GM19240 (cell line): ENCODE measurements around the gene ASTN2.

Source experiments
- DNase-seq: peaks from one replicate; pipeline ENCODE4 v3.0.0; 2011; ENCODE audit warnings: low spot score; ENCODE audit not compliant: insufficient read length

The ASTN2 gene, protein sequence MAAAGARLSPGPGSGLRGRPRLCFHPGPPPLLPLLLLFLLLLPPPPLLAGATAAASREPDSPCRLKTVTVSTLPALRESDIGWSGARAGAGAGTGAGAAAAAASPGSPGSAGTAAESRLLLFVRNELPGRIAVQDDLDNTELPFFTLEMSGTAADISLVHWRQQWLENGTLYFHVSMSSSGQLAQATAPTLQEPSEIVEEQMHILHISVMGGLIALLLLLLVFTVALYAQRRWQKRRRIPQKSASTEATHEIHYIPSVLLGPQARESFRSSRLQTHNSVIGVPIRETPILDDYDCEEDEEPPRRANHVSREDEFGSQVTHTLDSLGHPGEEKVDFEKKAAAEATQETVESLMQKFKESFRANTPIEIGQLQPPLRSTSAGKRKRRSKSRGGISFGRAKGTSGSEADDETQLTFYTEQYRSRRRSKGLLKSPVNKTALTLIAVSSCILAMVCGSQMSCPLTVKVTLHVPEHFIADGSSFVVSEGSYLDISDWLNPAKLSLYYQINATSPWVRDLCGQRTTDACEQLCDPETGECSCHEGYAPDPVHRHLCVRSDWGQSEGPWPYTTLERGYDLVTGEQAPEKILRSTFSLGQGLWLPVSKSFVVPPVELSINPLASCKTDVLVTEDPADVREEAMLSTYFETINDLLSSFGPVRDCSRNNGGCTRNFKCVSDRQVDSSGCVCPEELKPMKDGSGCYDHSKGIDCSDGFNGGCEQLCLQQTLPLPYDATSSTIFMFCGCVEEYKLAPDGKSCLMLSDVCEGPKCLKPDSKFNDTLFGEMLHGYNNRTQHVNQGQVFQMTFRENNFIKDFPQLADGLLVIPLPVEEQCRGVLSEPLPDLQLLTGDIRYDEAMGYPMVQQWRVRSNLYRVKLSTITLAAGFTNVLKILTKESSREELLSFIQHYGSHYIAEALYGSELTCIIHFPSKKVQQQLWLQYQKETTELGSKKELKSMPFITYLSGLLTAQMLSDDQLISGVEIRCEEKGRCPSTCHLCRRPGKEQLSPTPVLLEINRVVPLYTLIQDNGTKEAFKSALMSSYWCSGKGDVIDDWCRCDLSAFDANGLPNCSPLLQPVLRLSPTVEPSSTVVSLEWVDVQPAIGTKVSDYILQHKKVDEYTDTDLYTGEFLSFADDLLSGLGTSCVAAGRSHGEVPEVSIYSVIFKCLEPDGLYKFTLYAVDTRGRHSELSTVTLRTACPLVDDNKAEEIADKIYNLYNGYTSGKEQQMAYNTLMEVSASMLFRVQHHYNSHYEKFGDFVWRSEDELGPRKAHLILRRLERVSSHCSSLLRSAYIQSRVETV (N-terminal part only)

DNA sequence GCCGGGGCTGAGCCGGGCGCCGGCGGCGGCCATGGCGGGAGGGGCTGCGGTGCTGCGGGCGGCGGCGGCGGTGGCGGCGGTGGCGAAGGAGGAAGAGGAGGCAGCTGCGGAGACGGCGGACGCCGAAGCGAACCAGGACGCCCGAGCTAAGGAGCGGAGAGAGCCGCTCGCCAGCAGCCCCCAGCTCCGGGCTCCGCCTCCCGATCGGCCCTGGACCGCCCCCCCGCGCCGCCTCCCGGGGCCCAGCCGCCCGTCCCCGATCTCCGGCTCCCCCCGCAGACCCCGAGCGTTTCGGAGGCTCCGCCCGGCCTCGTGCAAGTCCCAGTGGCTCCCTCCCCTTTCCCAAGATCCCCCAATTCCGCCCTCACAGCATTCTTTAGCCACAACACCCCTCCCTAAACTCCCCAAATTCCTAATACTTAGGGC is at the start of gene ASTN2:
Gene ASTN2, minus strand, starts transcription at position 152 of the 426 bp plus-strand sequence. Its CDS starts 119 bp downstream, at position 33.
- no peak for DNase-seq

DNA sequence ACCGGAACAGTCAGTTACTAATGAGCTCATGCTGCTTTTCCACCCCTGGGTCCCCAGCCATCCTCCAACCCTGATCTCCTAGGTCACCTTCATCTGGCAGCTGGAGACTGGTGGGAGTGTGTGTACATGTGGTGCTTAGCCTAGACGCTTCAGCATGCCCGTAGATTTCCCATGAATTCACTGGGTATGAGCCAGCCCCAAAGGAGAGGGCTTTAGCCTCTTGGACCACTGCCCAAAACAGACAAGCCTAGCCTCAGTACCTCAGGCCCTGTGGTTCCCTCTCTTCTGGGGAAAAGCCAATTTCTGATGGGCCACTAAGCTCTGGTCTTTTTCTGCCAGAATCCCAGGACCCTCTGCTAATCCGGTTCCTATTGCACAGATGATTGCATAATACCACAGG is 48.0 kb upstream of the ASTN2 start:
- DNase-seq = no peak

DNA sequence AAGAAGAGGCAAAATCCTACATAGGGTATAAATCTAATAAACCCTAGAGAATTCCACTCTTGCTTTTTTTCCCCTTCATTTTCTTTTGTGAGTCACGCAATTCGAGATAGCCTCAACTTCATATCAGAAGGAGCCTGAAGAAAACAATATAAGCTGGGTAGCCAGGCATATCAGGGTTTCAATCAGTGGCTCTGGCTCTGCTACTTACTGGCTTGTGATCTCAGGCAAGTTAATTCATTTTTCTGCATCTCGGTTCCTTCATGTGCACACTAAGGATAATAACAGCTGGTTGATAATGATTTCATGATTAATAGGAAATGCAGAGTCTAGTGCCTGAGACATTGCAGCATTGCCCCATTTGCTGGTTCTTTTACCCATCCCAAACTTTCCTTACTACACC is 46.5 kb upstream of the ASTN2 start:
- DNase-seq = no peak

DNA sequence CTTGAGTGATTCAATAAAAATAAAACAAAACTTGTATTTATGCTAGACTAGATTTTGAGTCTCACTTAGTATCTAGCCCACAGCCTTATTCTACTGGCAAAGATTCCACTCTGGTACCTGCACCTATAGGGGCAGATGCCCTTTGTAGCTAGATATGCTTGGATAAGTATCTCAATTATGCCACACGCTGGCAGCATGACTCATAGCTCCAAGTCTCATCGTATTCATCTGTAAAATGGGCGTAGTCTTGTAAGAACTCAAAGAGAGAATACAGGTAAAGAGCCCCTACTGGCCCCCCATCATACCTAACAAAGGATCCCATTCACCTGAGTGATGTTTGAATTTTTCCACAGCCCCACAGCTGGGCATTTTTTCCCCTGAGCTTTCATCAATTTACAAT is 45.9 kb upstream of the ASTN2 start:
- DNase-seq = no peak

DNA sequence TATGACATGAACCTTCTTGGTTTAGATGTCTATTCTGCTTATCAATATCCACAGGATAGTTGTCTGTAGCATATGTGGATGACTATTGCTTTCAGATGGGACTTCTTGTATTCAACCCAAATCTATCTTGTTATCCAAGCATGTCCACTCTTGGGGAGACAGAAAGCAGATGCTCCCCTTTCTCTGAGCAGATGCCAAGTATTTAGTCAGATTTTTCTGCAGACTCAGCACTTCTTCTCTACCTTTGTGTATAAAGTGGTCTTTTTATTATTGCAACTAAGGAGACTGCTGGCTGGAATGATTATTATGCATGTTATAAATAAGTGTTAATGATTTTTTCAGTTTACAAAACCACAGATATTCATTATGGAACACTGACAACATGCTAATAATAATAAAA is 45.1 kb upstream of the ASTN2 start:
- no peak for DNase-seq

DNA sequence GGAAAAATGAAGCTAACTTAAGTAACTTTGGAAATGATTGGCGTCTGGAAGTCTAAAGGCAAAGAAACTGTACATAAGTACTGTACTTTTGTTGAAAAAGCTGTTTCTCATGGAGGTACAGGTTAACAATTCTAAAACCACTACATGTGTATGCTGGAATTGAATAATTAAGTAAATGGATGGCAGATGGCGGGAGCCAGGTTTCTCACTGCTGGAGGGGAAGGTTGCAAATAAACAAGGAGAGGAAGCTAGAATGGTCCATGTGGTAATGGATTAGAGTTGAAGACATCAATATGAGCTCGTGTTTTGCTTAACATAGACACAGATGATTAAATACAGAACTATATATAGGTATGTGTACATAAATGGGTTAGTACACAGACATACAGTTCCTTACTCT is 43.2 kb upstream of the ASTN2 start:
- no peak for DNase-seq

DNA sequence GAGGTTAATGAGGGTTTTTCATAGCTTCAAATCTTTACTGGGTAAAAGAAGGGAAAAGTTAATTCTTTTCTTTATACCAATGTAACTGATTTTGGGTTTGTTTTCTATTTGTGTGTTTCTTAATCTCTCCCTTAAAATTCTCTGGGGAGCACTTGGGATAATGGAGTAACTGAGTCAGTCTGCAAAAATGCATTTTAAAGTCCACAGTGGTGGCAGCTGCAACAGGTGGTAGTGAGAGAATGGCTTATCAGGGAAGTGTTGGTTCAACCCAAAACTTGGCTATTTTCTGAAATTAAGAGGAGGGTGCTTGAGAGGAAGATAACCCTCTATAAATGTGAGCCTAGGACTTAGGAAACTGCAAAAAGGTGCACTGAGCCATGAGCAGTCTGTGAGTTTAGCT is 39.9 kb upstream of the ASTN2 start:
- no peak for DNase-seq

DNA sequence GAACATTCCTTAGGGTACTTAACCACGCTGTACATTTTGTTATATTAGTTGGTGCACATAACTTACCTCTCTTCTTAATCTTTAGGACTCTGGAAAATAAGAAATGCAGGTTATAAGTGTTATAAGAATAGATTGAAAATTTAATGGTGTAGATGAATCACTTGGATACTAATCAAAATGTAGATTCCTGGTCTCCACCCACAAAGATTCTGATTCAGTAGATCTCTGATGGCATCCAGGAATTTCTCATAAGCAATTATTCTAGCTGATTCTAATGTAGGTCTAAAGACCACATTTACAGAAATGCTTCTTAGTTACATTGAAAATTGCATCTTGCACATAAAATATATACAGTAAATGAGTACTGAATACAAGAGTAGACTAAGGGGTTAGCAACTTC is 38.9 kb upstream of the ASTN2 start:
- DNase-seq = no peak

DNA sequence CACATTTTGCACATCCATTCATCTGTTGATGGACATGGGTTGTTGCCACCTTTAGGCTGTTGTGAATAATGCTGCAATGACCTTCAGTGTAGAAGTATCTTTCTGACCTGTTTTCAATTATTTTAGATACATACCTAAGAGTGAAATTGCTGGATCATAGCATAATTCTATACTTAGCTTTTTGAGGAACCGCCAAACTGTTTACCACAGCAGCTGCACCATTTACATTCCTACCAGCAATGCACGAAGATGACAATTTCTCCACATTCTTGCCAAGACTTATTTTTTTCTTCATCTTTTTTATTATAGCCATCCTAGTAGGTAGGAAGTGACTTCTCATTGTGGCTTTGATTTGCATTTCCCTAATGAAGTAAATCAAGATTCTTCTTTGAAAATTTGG is 36.5 kb upstream of the ASTN2 start:
- DNase-seq = no peak

DNA sequence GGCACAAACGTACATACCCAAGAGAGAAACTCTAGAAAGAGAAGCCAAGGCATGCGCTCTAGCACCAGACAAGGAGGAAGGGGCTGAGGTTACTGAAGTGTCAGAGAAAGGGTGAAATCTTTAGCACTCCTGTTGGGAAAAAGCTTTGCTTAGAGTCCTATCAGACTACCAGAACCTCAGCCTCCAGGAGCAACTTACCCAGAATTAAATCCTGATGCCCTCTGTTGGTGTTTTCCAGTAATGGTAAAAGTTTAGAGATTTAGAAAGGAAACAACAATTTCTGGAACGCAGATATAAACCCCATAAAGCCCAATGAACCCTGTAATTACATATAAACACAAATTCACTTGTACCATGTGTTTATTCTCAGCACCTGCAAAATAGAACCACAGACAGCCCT is 33.2 kb upstream of the ASTN2 start:
- no peak for DNase-seq

DNA sequence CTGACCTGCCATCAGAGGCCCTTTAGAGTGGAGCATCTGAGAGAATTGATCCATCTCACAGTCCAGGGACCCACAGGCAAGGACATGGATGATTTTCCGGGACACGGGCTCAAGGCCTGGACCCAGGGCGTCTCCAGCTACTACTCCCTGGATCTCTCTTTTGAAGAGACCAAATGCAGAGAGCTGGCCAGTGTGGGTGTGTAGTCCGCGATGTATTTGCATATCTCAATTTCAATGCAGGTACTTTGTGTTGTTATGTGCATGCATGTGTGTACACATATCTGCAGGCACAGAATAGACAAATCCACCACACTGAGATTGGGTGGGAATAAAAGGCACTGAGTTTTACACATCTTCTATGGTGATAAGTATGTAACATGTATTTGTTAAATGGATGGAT is 30.8 kb upstream of the ASTN2 start:
- DNase-seq = no peak

DNA sequence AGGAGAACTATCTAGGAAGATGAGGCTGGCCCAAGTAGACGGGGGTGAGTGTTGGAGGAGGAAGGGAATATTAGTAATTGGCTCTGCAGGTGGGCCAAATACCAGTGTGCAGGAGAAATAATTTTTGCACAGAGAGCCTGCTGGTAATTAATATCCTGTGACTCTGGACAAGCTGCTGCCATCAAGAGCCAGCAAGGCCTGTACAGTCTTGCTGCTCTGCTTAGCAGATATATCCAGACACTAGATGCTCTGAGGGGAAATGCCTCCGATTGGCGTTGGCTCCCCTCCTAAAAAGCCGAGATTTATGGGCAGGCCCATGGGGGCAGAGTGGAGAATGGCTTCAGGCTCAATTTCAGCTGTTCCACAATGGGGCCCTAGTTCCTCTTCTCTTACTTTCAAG is 29.6 kb upstream of the ASTN2 start:
- DNase-seq = no peak

DNA sequence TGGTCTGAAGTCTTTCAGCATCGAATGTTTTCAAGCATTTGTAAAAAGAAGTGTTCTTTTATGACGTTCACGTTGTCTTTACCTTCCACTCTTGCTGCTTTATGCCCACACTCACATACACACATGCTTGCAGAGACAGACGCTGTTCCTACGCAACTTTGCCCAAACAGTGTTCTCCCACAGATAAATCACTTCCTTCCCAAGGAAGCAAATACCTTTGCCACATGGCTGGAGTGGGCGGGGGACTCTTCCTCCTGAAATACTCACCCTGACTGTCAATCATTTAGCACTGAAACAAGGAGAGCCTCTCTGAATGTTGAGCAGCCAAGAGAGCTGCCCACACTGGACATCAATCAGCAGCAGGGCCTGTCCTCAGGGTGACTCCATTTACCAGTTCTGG is 22.4 kb upstream of the ASTN2 start:
- DNase-seq = no peak

DNA sequence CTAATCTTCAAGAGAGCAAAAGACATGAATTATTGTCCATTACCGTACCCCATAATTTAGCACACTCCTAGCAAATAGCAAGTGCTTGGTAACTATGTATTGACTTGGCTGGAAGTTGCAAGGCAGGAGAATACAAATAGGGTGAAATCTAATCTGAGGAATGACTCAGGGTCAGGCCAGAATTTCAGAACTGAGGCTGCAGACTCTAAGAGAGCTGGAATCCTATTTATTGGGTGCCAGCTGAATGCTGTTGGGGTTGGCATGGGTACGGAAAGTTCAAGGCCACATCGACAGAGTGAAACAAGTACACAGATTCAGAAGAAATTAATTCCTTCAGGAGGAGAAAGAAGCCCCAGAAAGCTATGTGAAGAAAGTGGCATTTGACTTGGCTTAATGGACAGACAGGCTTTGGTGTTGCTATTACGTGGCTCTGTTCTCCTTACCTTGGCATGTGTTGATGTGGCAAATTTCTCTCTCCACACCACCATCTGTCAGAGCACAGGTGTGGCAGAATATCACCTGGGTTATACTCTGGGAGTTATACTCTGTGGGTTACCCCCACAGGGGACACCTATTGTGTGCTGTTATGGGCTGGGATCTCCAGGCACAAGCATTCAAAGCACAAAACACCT is 20.9 kb upstream of the ASTN2 start:
- no peak for DNase-seq

DNA sequence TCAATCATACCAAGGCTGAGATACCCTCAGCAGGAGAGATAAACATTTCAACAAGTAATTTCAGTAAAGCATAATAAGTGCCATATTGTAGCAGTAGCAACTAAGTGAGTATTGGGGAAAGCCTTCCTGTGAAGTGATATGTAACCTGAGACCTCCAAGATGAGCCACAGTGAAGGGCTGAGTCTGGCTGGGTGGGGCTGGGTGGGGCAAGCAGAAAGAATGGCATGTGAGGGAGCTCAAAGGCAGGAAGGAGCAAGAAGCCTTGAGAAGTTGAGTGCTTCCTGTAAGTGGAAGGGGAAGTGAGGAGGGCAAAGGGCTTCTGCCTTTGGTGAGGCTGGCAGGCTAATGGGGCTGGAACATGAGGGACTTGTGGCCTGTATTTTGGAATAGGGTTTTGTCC is 19.7 kb upstream of the ASTN2 start:
- DNase-seq = no peak

DNA sequence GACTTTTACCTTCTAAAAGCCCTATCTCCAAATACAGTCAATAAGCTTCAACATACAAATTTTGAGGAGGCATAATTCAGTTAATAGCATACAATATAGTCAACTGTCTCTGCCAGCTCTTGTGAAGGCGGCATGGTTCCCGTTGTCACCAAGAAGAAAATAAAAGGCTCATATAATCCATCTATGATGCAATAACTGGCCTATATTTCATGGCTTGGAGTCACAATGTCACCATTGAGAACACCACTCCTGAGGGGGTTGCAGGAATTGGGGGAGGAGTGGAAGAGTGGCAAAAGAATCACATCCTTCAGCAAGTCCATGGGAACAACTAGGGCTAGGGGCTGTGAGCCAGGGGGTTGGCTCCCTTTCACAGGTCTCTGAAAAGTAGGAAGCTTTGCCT is 16.0 kb upstream of the ASTN2 start:
- no peak for DNase-seq

DNA sequence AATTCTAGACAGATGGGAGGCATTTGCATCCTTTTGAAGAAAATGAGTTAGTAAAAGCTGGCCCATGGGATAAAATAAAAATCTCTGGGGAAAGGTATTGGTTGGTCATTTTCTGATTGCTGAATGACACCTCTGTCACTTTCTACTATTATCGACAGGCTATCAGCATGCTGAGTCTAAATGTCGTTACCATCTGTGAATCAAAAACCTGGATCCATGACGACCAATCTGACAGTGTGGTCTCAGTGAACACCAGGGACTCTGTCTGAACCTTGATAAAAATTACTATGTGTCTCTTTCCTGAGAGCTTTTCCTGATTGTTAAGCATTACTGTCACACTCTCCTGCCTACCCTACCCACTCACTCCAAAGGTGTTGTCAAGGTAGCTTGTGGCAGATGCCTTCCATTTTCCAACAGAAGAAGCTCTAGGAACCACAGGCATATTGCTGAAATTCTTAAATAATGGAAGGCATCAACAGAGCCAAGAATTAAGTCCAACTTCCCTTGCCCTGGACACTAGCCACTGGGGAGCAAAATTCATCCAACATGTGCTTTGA is 12.6 kb upstream of the ASTN2 start:
- DNase-seq = no peak

DNA sequence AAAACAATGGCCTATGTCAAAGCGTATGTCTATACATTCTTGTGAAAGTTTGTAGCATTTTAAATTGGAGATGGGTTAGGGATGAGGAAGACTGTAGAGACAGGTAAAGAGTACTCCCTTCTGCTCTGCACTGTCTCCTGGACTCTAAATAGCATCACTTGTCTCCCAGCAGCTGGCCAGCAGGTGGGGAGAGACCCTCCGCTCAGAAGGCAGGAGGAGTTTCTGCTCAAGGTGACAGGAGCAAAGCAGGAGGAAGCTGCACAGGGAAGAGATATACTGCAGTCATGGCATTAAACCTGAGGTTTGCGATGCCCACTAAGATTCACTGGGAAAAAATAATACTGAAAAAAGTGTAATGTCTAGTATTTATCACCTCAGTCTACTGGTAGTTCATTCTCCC is 10.7 kb upstream of the ASTN2 start:
- DNase-seq = no peak

DNA sequence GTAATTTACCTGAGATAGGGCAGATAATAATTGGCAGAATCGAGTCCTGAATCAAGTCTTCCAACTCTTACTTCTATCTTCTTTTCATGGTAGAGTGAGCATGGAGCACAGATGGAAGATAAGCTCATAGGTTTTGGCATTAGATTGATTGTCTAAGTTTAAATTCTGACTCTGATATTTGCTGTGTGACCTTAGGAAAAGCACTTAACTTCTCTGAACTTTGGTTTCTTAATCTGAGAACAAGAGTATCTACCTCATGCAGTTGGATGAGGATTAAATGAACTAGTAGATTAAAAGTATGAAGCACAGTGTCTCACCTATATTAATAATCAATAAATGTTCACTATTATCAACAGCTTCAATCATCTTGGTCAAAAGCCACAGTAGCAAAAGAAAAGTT is 9.4 kb upstream of the ASTN2 start:
- no peak for DNase-seq

DNA sequence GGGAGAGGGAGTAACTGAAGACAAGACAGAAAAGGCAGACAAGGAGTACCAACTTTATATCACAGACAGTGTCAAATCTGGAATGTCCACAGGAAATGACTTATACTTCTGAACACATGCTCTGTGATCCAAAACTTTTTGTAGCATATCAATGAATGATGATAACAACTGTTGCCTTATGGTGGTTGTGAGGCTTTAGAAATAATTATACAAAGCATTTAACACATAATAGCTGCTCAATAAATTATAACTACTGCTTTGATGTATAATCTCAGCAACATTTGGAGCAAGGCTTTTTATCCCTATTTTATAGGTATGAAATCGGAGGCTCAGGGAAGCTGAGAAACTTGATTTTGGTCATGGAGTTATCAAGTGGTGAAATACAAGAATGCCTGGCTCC is 3.3 kb upstream of the ASTN2 start:
- DNase-seq = no peak

DNA sequence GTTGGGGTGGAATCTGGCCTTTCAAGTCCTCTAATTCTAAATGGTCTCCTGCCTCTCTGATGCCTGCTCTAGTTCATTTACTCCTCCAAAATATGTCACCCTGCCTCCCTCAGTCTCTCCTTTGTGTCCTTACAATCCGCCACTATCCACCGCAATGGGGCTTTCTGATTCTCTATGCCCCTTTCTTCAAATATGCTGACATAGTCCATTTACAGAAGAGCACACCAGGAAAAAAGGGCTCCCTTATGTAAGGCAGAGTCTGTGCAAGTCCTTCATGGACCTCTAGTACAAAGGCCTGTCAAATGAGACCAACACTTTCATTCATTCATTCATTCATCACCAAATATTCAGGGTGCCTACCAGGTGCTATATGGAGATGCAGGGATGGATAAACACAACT is 2.0 kb upstream of the ASTN2 start:
- DNase-seq = no peak
